ENCODE data around the gene KEAP1.

Gene KEAP1

DNA sequence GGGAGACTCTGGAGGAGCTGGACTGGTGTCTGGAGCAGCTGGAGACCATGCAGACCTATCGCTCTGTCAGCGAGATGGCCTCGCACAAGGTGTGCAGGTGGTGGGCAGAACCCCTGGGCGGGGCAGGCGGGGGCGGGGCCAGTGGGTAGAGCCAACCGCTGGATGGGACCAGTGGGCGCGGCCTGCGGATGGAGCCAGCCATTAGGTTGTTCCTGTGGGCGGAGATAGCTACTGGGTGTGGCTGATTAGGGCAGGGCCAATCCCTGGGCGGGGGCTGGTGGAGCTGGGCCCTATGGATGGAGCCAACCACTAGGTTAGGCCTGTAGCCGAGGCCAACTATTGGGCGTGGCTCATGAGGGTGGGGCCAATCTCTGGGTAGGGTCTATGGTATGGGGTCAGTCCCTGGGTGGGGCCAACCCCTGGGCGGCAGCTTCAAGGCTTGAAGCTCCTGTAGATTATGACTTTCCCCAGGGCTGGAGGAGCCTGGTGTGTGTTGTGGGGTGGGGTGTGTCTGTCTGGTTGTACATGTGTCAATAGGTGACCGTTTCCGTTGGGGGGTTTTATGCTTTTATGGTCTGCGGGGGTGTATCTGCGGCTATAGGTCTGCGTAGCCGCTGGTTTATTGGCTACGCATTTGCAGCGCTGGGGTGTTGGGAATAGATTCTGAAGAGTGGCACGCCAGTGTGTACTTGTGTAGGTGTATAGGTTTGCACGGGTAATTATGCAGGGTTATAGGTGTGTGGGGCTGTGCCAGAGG, 52.1 kb downstream of the KEAP1 start:
- no peak for DNase-seq (ENCODE audit: low read depth in 2 of 2)

- no peak for DNase-seq (ENCODE audit: low read depth in 2 of 2)
Observed at GRCh38 chr19:10450191-10450852, 52.8 kb downstream of the KEAP1 start.

- DNase-seq (ENCODE audit: low read depth in 2 of 2), result no peak
Observed at GRCh38 chr19:10449037-10449436, 54.1 kb downstream of the KEAP1 start.

- no peak for DNase-seq (ENCODE audit: low read depth in 2 of 2)
Observed at GRCh38 chr19:10442698-10443097, 60.5 kb downstream of the KEAP1 start.

DNA sequence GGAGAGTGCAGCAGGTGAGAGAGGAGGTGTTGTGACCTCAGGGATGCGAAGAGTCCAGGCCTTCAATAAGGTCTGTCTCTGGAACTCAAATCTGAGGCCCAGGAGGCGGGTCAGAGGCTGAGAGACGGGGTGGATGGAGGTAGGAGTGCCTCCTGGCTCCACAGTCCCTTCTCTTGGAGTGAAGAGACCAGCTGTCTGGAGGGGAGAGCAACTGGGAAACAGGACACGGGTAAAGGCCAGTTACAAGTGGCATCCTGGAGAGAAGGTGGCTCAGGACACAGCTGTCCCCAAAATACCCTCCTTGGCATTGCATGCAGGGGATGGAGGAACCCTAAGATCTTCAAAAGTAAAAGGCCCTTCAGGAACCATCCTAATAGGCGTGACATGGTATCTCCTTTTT, 63.6 kb downstream of the KEAP1 start:
- DNase-seq (ENCODE audit: low read depth in 2 of 2), result no peak

Measured in stimulated activated CD8-positive, alpha-beta memory T cell treated with anti-CD3 and anti-CD28 coated beads, Interleukin-15, amount 100 ng/mL, for 4 hours (primary cell).